A549 (cell line): ENCODE measurements around the gene ANGEL2.

Experiments used
- HDAC2 ChIP-seq: fragments of 200-600 bp; sonication (generic); IDR thresholded peaks from 2 replicates; pipeline ENCODE4 v1.6.1; 2016
- JUN ChIP-seq, 2 experiments: fragments of >200 bp; sonication (Bioruptor Twin); formaldehyde crosslinking; IDR thresholded peaks; 2 replicates in 1 of 2; 3 replicates in 1 of 2; pipeline ENCODE4 v1.6.1; 2016 to 2017
- KDM5A ChIP-seq: fragments of 200-600 bp; sonication (generic); IDR thresholded peaks from 2 replicates; pipeline ENCODE4 v1.6.1; 2016; ENCODE audit warnings: antibody characterized with exemption, mild to moderate bottlenecking
- MAFK ChIP-seq: fragments of 450-650 bp; IDR thresholded peaks from 2 replicates; pipeline ENCODE4 v1.6.1; 2014; ENCODE audit not compliant: partially characterized antibody
- MAZ ChIP-seq: fragments of 150-350 bp; IDR thresholded peaks from 2 replicates; pipeline ENCODE4 v1.6.1; 2014; ENCODE audit warnings: antibody characterized with exemption, low read depth, low read length, borderline replicate concordance
- MYC ChIP-seq: IDR thresholded peaks from 2 replicates; pipeline ENCODE4 v1.6.1; 2012; ENCODE audit warnings: mild to moderate bottlenecking, inconsistent platforms, low read length, improper control_type of control experiment, borderline replicate concordance
- RCOR1 ChIP-seq: fragments of 150-350 bp; IDR thresholded peaks from 2 replicates; pipeline ENCODE4 v1.6.1; 2014; ENCODE audit warnings: antibody characterized with exemption, low read length, low read depth

DNA sequence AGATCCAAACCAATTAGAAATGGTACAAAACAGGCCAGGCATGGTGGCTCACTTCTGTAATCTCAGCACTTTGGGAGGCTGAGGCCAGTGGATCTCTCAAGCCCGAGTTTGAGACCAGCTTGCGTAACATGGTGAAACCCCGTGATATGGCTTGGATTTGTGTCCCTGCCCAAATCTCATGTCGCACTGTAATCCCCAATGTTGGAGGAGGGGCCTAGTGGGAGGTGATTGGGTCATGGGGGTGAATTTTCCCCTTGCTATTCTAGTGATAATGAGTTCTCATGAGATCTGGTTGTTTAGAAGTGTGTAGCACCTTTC lies 72.3 kb downstream of the ANGEL2 start:
- TF ChIP-seq KDM5A (no peak), MYC (no peak), JUN (IDR thresholded peaks at IDR 0.05) (no peak), RCOR1 (no peak), MAFK (no peak), MAZ (no peak), HDAC2 (no peak)
